Endothelial cell of umbilical vein (primary cell): ENCODE data around the gene MVD. TPM values are rescaled to one million over a fixed set of nuclear protein-coding genes. Genes with fewer than 3 reads are reported as not detected.

Experiments used
- BruUV-seq: library from RNA; stranded (reverse); fragments of 400-500 nt; replicated peaks from 2 replicates; lab custom pipeline; 2021; lab: Mats Ljungman, UMichigan
- CTCF ChIA-PET: fragments of 300-600, 350-600 bp; sonication (Branson Sonifier 250); formaldehyde crosslinking; loops from one replicate; lab custom pipeline; 2021; ENCODE audit warnings: antibody characterized with exemption, inconsistent platforms; lab: Charles Lee
- POLR2A ChIA-PET: fragments of 300-600, 350-600 bp; sonication (Branson Sonifier 250); formaldehyde crosslinking; loops from one replicate; lab custom pipeline; 2021; ENCODE audit warnings: antibody characterized with exemption, inconsistent platforms; lab: Charles Lee
- DNase-seq: peaks from one replicate; pipeline ENCODE4 v3.0.0-alpha.2; 2011; ENCODE audit warnings: low read depth, low spot score
- FAIRE-seq: peaks from 2 replicates; lab custom pipeline; 2011; peaks lifted over from hg19 to GRCh38; lab: Jason Lieb, UNC
- H2AFZ ChIP-seq: 2 replicates; pipeline ENCODE4 v1.6.0; 2012; ENCODE audit warnings: low read depth, low read length, control low read depth, inconsistent platforms
- H3K27ac ChIP-seq: 2 replicates; pipeline ENCODE4 v1.5.1; 2011; ENCODE audit warnings: low read depth, mild to moderate bottlenecking, control low read depth, low read length, moderate library complexity; ENCODE audit not compliant: insufficient read depth
- H3K27me3 ChIP-seq, 2 experiments: 2 replicates each; pipeline versions ENCODE4 v1.6.0 to v1.6.1; 2011; ENCODE audit warnings: low read length in 2 of 2, mixed read lengths in 1 of 2; ENCODE audit not compliant: control insufficient read depth in 2 of 2, insufficient read depth in 2 of 2
- H3K36me3 ChIP-seq, 2 experiments: 2 replicates in 1 of 2; 3 replicates in 1 of 2; pipeline ENCODE4 v1.5.1; 2011; ENCODE audit warnings: low read length in 2 of 2, mild to moderate bottlenecking in 1 of 2, moderate library complexity in 1 of 2; ENCODE audit not compliant: control insufficient read depth in 2 of 2, insufficient read depth in 2 of 2; ENCODE audit errors: extremely low read depth in 1 of 2
- H3K4me1 ChIP-seq: 3 replicates; pipeline ENCODE4 v1.5.1; 2011; ENCODE audit warnings: mild to moderate bottlenecking, low read length; ENCODE audit not compliant: control insufficient read depth, insufficient read depth; ENCODE audit errors: extremely low read depth
- H3K4me2 ChIP-seq: 2 replicates; pipeline ENCODE4 v1.6.1; 2011; ENCODE audit warnings: low read length, control low read depth, mixed read lengths; ENCODE audit not compliant: insufficient read depth
- H3K4me3 ChIP-seq, 3 experiments: fragments of 200-600 bp in 1 of 3; sonication (generic), shearing (Covaris generic) in 1 of 3; replicated peaks in 1 of 3; 2 replicates each; pipeline ENCODE4 v1.5.1; 2011 to 2016; ENCODE audit warnings: control low read depth in 3 of 3, low read length in 3 of 3, mild to moderate bottlenecking in 2 of 3, inconsistent platforms in 1 of 3, low read depth in 1 of 3, moderate library complexity in 1 of 3; ENCODE audit not compliant: insufficient read depth in 1 of 3
- H3K79me2 ChIP-seq: 2 replicates; pipeline ENCODE4 v1.6.0; 2012; ENCODE audit warnings: low read length, inconsistent platforms; ENCODE audit not compliant: control insufficient read depth, insufficient read depth
- H3K9ac ChIP-seq: replicated peaks from 2 replicates; pipeline ENCODE3; 2011; ENCODE audit warnings: low read length, control low read depth; ENCODE audit not compliant: insufficient read depth; ENCODE audit errors: extremely low read depth
- H3K9me1 ChIP-seq: replicated peaks from 3 replicates; pipeline ENCODE4 v1.6.0; 2011; ENCODE audit warnings: mild to moderate bottlenecking, low read length; ENCODE audit not compliant: control insufficient read depth, insufficient read depth; ENCODE audit errors: extremely low read depth
- H3K9me3 ChIP-seq: replicated peaks from 2 replicates; pipeline ENCODE4 v1.5.1; 2012; ENCODE audit warnings: low read length, inconsistent platforms; ENCODE audit not compliant: control insufficient read depth, insufficient read depth
- H4K20me1 ChIP-seq: replicated peaks from 2 replicates; pipeline ENCODE3; 2011; ENCODE audit warnings: mild to moderate bottlenecking, low read length; ENCODE audit not compliant: control insufficient read depth, insufficient read depth; ENCODE audit errors: extremely low read depth
- EZH2 ChIP-seq: IDR thresholded peaks from 2 replicates; pipeline ENCODE4 v1.6.1; 2012; ENCODE audit warnings: borderline replicate concordance, low read depth, mild to moderate bottlenecking, moderate library complexity, low read length, inconsistent platforms; ENCODE audit not compliant: severe bottlenecking
- FOS ChIP-seq: IDR thresholded peaks from 2 replicates; pipeline ENCODE4 v1.6.1; 2011; ENCODE audit warnings: mild to moderate bottlenecking, low read length, moderate library complexity, borderline replicate concordance; ENCODE audit not compliant: insufficient read depth
- GATA2 ChIP-seq: IDR thresholded peaks from 2 replicates; pipeline ENCODE4 v1.7.0; 2011; ENCODE audit warnings: low read depth, mild to moderate bottlenecking, moderate library complexity, mixed read lengths, low read length; ENCODE audit not compliant: insufficient read length, insufficient read depth
- JUN ChIP-seq: IDR thresholded peaks from 2 replicates; pipeline ENCODE4 v1.6.1; 2011; ENCODE audit warnings: borderline replicate concordance, low read depth; ENCODE audit not compliant: insufficient read length, insufficient read depth
- MYC ChIP-seq: IDR thresholded peaks from one replicate; pipeline ENCODE4 v1.6.1; 2011; ENCODE audit warnings: mild to moderate bottlenecking, low read depth, low read length
- POLR2A ChIP-seq: IDR thresholded peaks from 2 replicates; pipeline ENCODE4 v1.6.1; 2012; ENCODE audit warnings: low read depth, mild to moderate bottlenecking, control low read depth, low read length
- POLR2AphosphoS5 ChIP-seq: IDR thresholded peaks from 2 replicates; pipeline ENCODE4 v1.6.1; 2012; ENCODE audit warnings: low read depth, mild to moderate bottlenecking, control low read depth, low read length, moderate library complexity; ENCODE audit not compliant: insufficient read depth
- dilution Hi-C: fragments of 300-500 bp; cut with MboI; formaldehyde crosslinking; loops from one replicate; pipeline ENCODE4 v1.15.0; 2019; ENCODE audit warnings: low sequenced_read_pairs; ENCODE audit not compliant: extremely low pct_ligation_motif_present
- intact Hi-C: fragments of 100-400 bp; cut with micrococcal nuclease; formaldehyde crosslinking; loops from one replicate; pipeline ENCODE4 v1.10.0; 2022
- polyA plus RNA-seq, 4 experiments: library from polyadenylated mRNA; depleted of rRNA in 3 of 4; stranded (reverse) in 3 of 4; unstranded in 1 of 4; fragments of >200 nt; gene quantifications; 2 replicates each; pipeline versions ENCODE4 v1.2.1 to v1.2.3, GENCODE V29; 2011 to 2012; ENCODE audit warnings: missing spikeins in 1 of 4
- total RNA-seq: library from RNA; stranded (reverse); gene quantifications from 2 replicates; pipeline ENCODE4 v1.2.3, GENCODE V29; 2021
- TF ChIP-seq, protein P1 (sequence below), 2 donors: IDR thresholded peaks; 1 replicate in 1 of 2; 2 replicates in 1 of 2; pipeline ENCODE4 v1.5.1; 2011; ENCODE audit warnings: low read length in 2 of 2, mild to moderate bottlenecking in 2 of 2, moderate library complexity in 2 of 2, control low read depth in 1 of 2, inconsistent platforms in 1 of 2, low read depth in 1 of 2; ENCODE audit not compliant: insufficient read depth in 1 of 2; ENCODE audit errors: extremely low read depth in 1 of 2
- TF ChIP-seq, protein P2 (sequence below): IDR thresholded peaks from 2 replicates; pipeline ENCODE4 v1.6.1; 2011; ENCODE audit not compliant: insufficient read depth, insufficient read length

MVD gene
- total and polyA plus RNA-seq, 2 donors (not counting 3 experiments of a cell fraction or from before 2014, with no cell fraction given): 64.4 to 142 TPM

DNA sequence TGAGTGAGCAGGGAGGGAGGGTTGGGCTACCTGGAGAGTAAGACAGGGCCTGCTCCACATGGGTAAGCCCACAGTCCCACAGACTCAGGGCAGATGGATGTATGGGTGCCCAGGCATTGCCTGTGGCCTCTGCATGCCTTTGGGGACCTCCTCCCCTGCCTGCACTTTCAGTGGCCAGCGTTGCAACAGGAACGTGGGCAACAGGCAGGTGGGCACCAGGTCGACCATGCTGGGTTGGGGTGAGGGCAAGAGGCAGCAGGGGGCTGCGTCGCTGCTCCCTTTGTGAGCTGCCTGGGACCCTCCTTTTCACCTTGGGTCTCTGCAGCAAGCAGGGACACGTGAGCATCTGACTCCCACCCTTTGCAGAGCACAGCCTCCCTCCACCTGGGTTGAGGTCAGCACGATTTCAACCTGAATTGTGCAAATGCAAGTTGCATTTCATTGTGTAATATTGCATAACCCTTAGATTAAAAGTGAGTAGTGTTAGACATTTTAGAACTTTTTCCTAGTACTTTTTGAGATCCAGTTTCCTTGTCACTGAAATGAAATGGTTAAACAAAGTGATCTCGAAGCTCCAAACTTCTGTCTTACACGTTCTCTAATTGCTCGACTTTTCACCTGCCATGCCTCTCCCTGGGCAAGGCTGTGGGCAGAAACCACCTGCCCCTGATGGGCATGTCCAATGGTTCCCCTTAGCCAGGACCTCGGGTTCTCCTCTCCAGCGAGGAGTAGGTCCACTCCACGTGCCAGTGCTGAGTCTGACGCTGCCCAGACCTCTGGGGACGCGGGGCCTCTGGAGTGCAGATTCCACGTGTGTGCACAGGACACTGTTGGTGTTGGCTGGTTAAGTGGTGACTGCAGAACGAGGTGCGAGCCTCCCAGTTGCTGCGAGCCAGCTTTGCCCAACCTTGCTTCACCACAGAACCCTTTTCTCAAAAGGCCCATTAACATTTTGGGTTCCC is 57.4 kb downstream of the MVD start:
- POLR2A ChIA-PET: no interaction called here
- H3K36me3 ChIP-seq: peaks cover 3 to 42% of the 10 kb centered on the region in 2 experiments
- TF ChIP-seq FOS (no peak), GATA2 (no peak)
- TF ChIP-seq, protein P1, sequence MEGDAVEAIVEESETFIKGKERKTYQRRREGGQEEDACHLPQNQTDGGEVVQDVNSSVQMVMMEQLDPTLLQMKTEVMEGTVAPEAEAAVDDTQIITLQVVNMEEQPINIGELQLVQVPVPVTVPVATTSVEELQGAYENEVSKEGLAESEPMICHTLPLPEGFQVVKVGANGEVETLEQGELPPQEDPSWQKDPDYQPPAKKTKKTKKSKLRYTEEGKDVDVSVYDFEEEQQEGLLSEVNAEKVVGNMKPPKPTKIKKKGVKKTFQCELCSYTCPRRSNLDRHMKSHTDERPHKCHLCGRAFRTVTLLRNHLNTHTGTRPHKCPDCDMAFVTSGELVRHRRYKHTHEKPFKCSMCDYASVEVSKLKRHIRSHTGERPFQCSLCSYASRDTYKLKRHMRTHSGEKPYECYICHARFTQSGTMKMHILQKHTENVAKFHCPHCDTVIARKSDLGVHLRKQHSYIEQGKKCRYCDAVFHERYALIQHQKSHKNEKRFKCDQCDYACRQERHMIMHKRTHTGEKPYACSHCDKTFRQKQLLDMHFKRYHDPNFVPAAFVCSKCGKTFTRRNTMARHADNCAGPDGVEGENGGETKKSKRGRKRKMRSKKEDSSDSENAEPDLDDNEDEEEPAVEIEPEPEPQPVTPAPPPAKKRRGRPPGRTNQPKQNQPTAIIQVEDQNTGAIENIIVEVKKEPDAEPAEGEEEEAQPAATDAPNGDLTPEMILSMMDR (IDR thresholded peaks at IDR 0.05; ENCODE audit: extremely low read depth in 1 of 2, insufficient read depth in 1 of 2, low read depth in 1 of 2, low read length in 2 of 2): no peak
- no TSS peak for BruUV-seq
- dilution Hi-C loops (no loop called here), intact Hi-C loops (no loop called here)
- DNase-seq: no peak
- no peaks in the 10 kb centered on the region for H4K20me1 ChIP-seq
- no peak for FAIRE-seq
- no peak overlapping the region for H3K27ac ChIP-seq
- no peaks in the 10 kb centered on the region for H3K9me3 ChIP-seq
- CTCF ChIA-PET: no interaction called here
- H3K79me2 ChIP-seq: no peaks in the 10 kb centered on the region
- H2AFZ ChIP-seq: no peak overlapping the region
- H3K4me1 ChIP-seq: no peaks in the 10 kb centered on the region
- no peaks in the 10 kb centered on the region for H3K27me3 ChIP-seq
- H3K4me2 ChIP-seq: no peak overlapping the region
- H3K4me3 ChIP-seq: no peak overlapping the region
- H3K9me1 ChIP-seq: no peaks in the 10 kb centered on the region
- no peak overlapping the region for H3K9ac ChIP-seq

DNA sequence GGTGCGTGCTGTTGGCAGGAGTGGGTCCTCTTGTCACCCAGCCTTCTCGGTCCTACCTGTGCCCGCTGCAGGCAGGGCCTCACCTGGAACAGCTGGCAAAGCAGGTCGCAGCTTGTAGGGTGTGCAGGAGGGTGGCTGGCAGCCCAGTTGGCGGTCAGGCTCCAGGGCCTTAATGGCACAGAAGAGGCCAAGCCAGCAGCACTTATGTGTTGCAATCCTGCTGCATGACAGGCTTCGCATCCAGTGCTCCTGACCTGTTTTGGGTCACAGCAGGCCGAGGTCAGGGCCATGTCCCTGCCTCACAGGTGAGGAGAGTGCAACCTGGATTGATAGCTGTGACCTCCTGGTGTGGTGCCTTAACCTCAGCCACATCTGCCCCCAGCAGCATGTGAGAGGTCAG is 60.8 kb downstream of the MVD start:
- no peak overlapping the region for H3K4me3 ChIP-seq
- no peaks in the 10 kb centered on the region for H3K27me3 ChIP-seq
- H3K4me2 ChIP-seq: no peak overlapping the region
- no peak for TF ChIP-seq POLR2AphosphoS5
- TF ChIP-seq, protein P2, sequence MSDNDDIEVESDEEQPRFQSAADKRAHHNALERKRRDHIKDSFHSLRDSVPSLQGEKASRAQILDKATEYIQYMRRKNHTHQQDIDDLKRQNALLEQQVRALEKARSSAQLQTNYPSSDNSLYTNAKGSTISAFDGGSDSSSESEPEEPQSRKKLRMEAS: no peak
- no peak for TF ChIP-seq FOS
- no peak for TF ChIP-seq POLR2A
- no peak for TF ChIP-seq JUN
- TF ChIP-seq EZH2: no peak
- TF ChIP-seq, protein P1 (IDR thresholded peaks at IDR 0.05; ENCODE audit: extremely low read depth in 1 of 2, insufficient read depth in 1 of 2, low read depth in 1 of 2, low read length in 2 of 2): no peak
- TF ChIP-seq MYC: no peak
- no peak for TF ChIP-seq GATA2
- dilution Hi-C loops (no loop called here), intact Hi-C loops (no loop called here)
- no peaks in the 10 kb centered on the region for H4K20me1 ChIP-seq
- ChIA-PET POLR2A (no interaction called here), CTCF (no interaction called here)
- BruUV-seq: no TSS peak
- H3K27ac ChIP-seq: no peak overlapping the region
- H2AFZ ChIP-seq: no peak overlapping the region
- no peak for DNase-seq
- H3K9me1 ChIP-seq: no peaks in the 10 kb centered on the region
- H3K4me1 ChIP-seq: no peaks in the 10 kb centered on the region
- H3K36me3 ChIP-seq: peaks cover 3 to 51% of the 10 kb centered on the region in 2 experiments
- FAIRE-seq: no peak
- no peaks in the 10 kb centered on the region for H3K79me2 ChIP-seq
- no peaks in the 10 kb centered on the region for H3K9me3 ChIP-seq
- H3K9ac ChIP-seq: no peak overlapping the region
